Adrenal gland (tissue), 12 donors: ENCODE results near the gene SLC12A9. TPM values are rescaled to one million over a fixed set of nuclear protein-coding genes. Genes with fewer than 3 reads are reported as not detected.

Source experiments
- DNase-seq, 7 donors: peaks; one replicate each; pipeline ENCODE4 v3.0.0-alpha.2; 2019 to 2020
- H3K27ac ChIP-seq, 5 donors: fragments of 200-600 bp; sonication (generic) in 4 of 5; 1 replicate in 3 of 5; 2 replicates in 2 of 5; pipeline versions ENCODE4 v1.5.1 to v1.8.0; 2016 to 2020; ENCODE audit warnings: mild to moderate bottlenecking in 1 of 5
- H3K27me3 ChIP-seq: fragments of 200-600 bp; 2 replicates; pipeline ENCODE4 v1.8.0; 2021
- H3K36me3 ChIP-seq, 2 donors: fragments of 200-600 bp; replicated peaks in 1 of 2; 1 replicate in 1 of 2; 2 replicates in 1 of 2; pipeline versions ENCODE4 v1.5.1 to v1.8.0; 2018 to 2022
- H3K4me1 ChIP-seq, 2 donors: fragments of 200-600 bp; replicated peaks in 1 of 2; 1 replicate in 1 of 2; 2 replicates in 1 of 2; pipeline versions ENCODE4 v1.5.1 to v1.8.0; 2018 to 2021
- H3K4me3 ChIP-seq, 4 donors: fragments of 200-600 bp; sonication (generic) in 3 of 4; one replicate each; pipeline ENCODE4 v1.5.1; 2016 to 2018
- H3K9me3 ChIP-seq, 3 donors: fragments of 200-600 bp; sonication (generic) in 1 of 3; replicated peaks in 1 of 3; 1 replicate in 2 of 3; 2 replicates in 1 of 3; pipeline versions ENCODE4 v1.5.1 to v1.8.0; 2016 to 2021
- POLR2A ChIP-seq, 2 donors: fragments of 450-650 bp; IDR thresholded peaks; one replicate each; pipeline ENCODE4 v1.6.1; 2017; ENCODE audit warnings: antibody characterized with exemption in 2 of 2, mild to moderate bottlenecking in 2 of 2, moderate library complexity in 1 of 2
- WGBS, 4 donors: extraction: QIAGEN DNeasy Blood & Tissue Kit in 2 of 4; methylation state at CpG; one replicate each; pipeline versions ENCODE4 v1.1.5 to v1.1.7; 2013 to 2017; 5-methylcytosine and 5-hydroxymethylcytosine counted together
- intact Hi-C, 2 donors: fragments of 100-400 bp; cut with DNase I; formaldehyde crosslinking; loops; one replicate each; pipeline versions ENCODE4 v1.14.1 to v1.15.0; 2022 to 2023
- polyA plus RNA-seq, 3 donors: library from polyadenylated mRNA; stranded (reverse); fragments of 200-250 nt in 2 of 3; fragments of 350-450 nt in 1 of 3; fragmentation: Illumina TruSeq in 1 of 3; extraction: RNeasy Lipid Tissue Mini Kit (QIAGEN cat#74804) in 1 of 3; gene quantifications; one replicate each; pipeline ENCODE4 v1.2.3, GENCODE V29; 2013 to 2014
- total RNA-seq, 9 donors: library from RNA; depleted of rRNA in 4 of 9; stranded (reverse); fragments of >200 nt in 4 of 9; fragments of 120-200 nt in 1 of 9; fragmentation: NEBNext Ultra II Directional in 1 of 9; extraction: Animal tissue kit (Norgen Biotek cat#: 25700) in 1 of 9; gene quantifications; one replicate each; pipeline versions ENCODE4 v1.1.0 to v1.2.4, GENCODE V29; 2013 to 2023
- TF ChIP-seq, protein P1 (sequence below), 6 experiments: fragments of 450-650 bp in 4 of 6; fragments of 200-600 bp in 2 of 6; sonication (generic) in 1 of 6; IDR thresholded peaks; 1 replicate in 5 of 6; 2 replicates in 1 of 6; pipeline versions ENCODE4 v1.5.1 to v1.8.0; 2016 to 2021; ENCODE audit warnings: antibody characterized with exemption in 6 of 6, mild to moderate bottlenecking in 2 of 6, moderate library complexity in 1 of 6
- donor health status: healthy with polysubstance abuse.
- donor health status: Bipolar disorder and iron deficiency.
- donor health status: DM: yes; HTN: yes; CAD: no.
- donor health status: DM: no; HTN: no; CAD: no.
- donor health status: DM: no; HTN: no; CAD: no.
- donor health status: DM: yes; HTN: yes; CAD: no.

SLC12A9 gene
- total and polyA plus RNA-seq, 12 donors = 6.1 to 60.3 (median 20.2) TPM

DNA sequence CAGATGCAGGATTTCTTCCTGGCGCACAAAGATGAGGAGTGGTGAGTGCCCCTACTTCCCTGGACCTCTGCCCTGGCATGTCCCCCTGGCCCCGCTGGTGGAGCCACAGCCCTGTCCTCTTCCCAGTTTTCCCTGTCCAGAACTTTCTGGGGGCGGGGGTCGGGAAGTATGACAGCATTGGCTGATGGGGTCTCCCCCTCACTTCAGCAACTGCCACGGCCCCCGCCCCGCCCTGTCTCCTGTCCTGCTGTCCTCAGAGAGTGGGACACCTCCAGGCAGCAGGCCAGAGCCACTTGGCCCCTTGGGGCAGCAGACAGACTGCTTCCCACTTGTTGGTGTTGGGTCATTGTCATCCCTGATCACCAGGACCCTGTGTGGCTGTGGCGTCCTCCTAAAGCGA is 29.7 kb downstream of the SLC12A9 start:
- intact Hi-C loops = no loop called here
- H3K36me3 ChIP-seq = peaks cover 0 to 79% of the 10 kb centered on the region in 2 donors
- peaks cover 5 to 36% of the 10 kb centered on the region in 2 donors for H3K4me1 ChIP-seq
- no peaks in the 10 kb centered on the region for H3K27me3 ChIP-seq
- WGBS, 4 donors = 89 to 98% (median 91%) methylated on average over 4 to 9 of the region's 9 CpGs
- H3K9me3 ChIP-seq = no peaks in the 10 kb centered on the region
- no peak for DNase-seq
- H3K27ac ChIP-seq = no peak overlapping the region
- no peak overlapping the region for H3K4me3 ChIP-seq
- TF ChIP-seq, protein P1, sequence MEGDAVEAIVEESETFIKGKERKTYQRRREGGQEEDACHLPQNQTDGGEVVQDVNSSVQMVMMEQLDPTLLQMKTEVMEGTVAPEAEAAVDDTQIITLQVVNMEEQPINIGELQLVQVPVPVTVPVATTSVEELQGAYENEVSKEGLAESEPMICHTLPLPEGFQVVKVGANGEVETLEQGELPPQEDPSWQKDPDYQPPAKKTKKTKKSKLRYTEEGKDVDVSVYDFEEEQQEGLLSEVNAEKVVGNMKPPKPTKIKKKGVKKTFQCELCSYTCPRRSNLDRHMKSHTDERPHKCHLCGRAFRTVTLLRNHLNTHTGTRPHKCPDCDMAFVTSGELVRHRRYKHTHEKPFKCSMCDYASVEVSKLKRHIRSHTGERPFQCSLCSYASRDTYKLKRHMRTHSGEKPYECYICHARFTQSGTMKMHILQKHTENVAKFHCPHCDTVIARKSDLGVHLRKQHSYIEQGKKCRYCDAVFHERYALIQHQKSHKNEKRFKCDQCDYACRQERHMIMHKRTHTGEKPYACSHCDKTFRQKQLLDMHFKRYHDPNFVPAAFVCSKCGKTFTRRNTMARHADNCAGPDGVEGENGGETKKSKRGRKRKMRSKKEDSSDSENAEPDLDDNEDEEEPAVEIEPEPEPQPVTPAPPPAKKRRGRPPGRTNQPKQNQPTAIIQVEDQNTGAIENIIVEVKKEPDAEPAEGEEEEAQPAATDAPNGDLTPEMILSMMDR (IDR thresholded peaks at IDR 0.05) = no peak
- TF ChIP-seq POLR2A (IDR thresholded peaks at IDR 0.05) = no peak

- no peak for DNase-seq
- peaks cover 5 to 34% of the 10 kb centered on the region in 2 donors for H3K4me1 ChIP-seq
- intact Hi-C loops = no loop called here
- TF ChIP-seq POLR2A (IDR thresholded peaks at IDR 0.05) = no peak
- TF ChIP-seq, protein P1 (IDR thresholded peaks at IDR 0.05) = no peak
- H3K27me3 ChIP-seq = no peaks in the 10 kb centered on the region
- 85 to 94% (median 91%) methylated on average over 13 to 24 of the region's 24 CpGs for WGBS, 4 donors
- H3K27ac ChIP-seq = no peak overlapping the region
- H3K4me3 ChIP-seq = no peak overlapping the region
- H3K36me3 ChIP-seq = peaks cover 0 to 80% of the 10 kb centered on the region in 2 donors
- no peaks in the 10 kb centered on the region for H3K9me3 ChIP-seq
Measured at GRCh38 chr7:100882785-100883526, 30.4 kb downstream of the SLC12A9 start.

GRCh38 chr7:100884736-100885439 is 32.4 kb downstream of the SLC12A9 start:
- intact Hi-C loops = no loop called here
- H3K36me3 ChIP-seq = peaks cover 0 to 75% of the 10 kb centered on the region in 2 donors
- peaks cover 11 to 29% of the 10 kb centered on the region in 2 donors for H3K4me1 ChIP-seq
- H3K27me3 ChIP-seq = no peaks in the 10 kb centered on the region
- no peaks in the 10 kb centered on the region for H3K9me3 ChIP-seq
- DNase-seq = no peak
- H3K4me3 ChIP-seq = no peak overlapping the region
- TF ChIP-seq, protein P1 (IDR thresholded peaks at IDR 0.05) = no peak
- no peak for TF ChIP-seq POLR2A (IDR thresholded peaks at IDR 0.05)
- WGBS, 4 donors = 84 to 88% (median 87%) methylated on average over 29 of the region's 29 CpGs
- H3K27ac ChIP-seq = no peak overlapping the region

DNA sequence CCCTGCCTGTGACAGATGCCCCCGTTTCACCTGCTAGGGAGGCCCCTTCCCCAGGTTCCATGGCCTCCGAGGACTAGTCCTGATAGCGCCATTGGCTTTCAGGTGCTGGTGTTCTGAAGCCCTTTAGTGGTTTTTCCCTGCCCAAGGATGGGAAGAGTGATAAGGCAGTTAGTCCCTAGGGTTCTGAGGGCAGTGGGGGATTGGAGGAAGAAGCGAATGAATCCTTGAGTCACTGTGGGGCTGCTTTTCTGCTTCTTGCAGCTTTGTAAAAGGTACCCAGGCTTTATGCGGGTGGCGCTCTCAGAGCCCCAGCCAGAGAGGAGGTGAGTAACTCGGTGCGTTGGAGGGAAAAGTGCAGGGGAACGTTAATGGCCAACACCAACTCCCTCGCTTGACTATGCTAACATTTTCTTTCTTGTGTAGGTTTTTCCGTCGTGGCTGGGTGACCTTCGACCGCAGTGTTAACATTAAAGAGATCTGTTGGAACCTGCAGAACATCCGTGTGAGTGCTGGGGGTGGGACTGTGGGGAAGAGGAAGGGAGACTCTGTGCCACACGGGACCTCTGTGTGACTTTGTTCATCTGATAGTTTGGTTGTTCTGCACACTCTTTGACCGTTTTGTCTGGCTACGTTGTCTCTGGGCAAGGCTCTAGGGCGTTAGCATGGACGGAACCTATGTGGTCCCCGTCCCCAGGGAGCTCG is 33.1 kb downstream of the SLC12A9 start:
- peaks cover 0 to 75% of the 10 kb centered on the region in 2 donors for H3K36me3 ChIP-seq
- 79 to 87% (median 86%) methylated on average over 22 of the region's 22 CpGs for WGBS, 4 donors
- no peak for DNase-seq
- H3K9me3 ChIP-seq = no peaks in the 10 kb centered on the region
- no peak overlapping the region for H3K4me3 ChIP-seq
- intact Hi-C loops = no loop called here
- no peaks in the 10 kb centered on the region for H3K27me3 ChIP-seq
- no peak overlapping the region for H3K27ac ChIP-seq
- H3K4me1 ChIP-seq = peaks cover 10 to 27% of the 10 kb centered on the region in 2 donors
- TF ChIP-seq POLR2A (IDR thresholded peaks at IDR 0.05) = no peak
- TF ChIP-seq, protein P1 (IDR thresholded peaks at IDR 0.05) = no peak
